Skeletal muscle tissue (tissue), 4 donors: ENCODE results near the gene EIF6. TPM values are rescaled to one million over a fixed set of nuclear protein-coding genes. Genes with fewer than 3 reads are reported as not detected.
A peak's percentile ranks its signal among the peaks of the same experiment; 100 is the strongest.

Source experiments
- H3K27ac ChIP-seq: one replicate; pipeline ENCODE4 v1.7.0; 2013; ENCODE audit warnings: mild to moderate bottlenecking, low read depth, low read length, inconsistent platforms
- H3K27me3 ChIP-seq, 3 donors: one replicate each; pipeline ENCODE4 v1.7.0; 2013; ENCODE audit warnings: low read length in 3 of 3; ENCODE audit not compliant: control insufficient read depth in 3 of 3, insufficient read depth in 3 of 3
- H3K36me3 ChIP-seq, 3 donors: one replicate each; pipeline ENCODE4 v1.7.0; 2013; ENCODE audit warnings: low read length in 3 of 3; ENCODE audit not compliant: control insufficient read depth in 3 of 3, insufficient read depth in 3 of 3
- H3K4me1 ChIP-seq, 3 donors: one replicate each; pipeline ENCODE4 v1.7.0; 2013; ENCODE audit warnings: low read length in 3 of 3, mild to moderate bottlenecking in 3 of 3; ENCODE audit not compliant: control insufficient read depth in 3 of 3, insufficient read depth in 3 of 3
- H3K4me3 ChIP-seq, 3 donors: one replicate each; pipeline ENCODE4 v1.7.0; 2013; ENCODE audit warnings: low read length in 3 of 3
- H3K9ac ChIP-seq, 3 donors: one replicate each; pipeline ENCODE4 v1.7.0; 2013; ENCODE audit warnings: low read length in 3 of 3, mild to moderate bottlenecking in 3 of 3, moderate library complexity in 2 of 3, low read depth in 1 of 3
- H3K9me3 ChIP-seq, 3 donors: one replicate each; pipeline ENCODE4 v1.7.0; 2013; ENCODE audit warnings: low read length in 3 of 3; ENCODE audit not compliant: control insufficient read depth in 3 of 3
- total RNA-seq: library from RNA; depleted of rRNA; stranded (reverse); fragments of >200 nt; gene quantifications from one replicate; pipeline ENCODE4 v1.2.3, GENCODE V29; 2014
- donor health status: Osteomylitis.

EIF6 gene
- total RNA-seq, 1 donor from 2014 or later = 74.1 TPM

GRCh38 chr20:35314816-35315631 is 30.5 kb upstream of the EIF6 start:
- H3K36me3 ChIP-seq = peaks cover 0 to 12% (median 5%) of the 10 kb centered on the region in 3 donors
- no peaks in the 10 kb centered on the region for H3K9me3 ChIP-seq
- H3K27ac ChIP-seq = no peak overlapping the region
- no peak overlapping the region for H3K9ac ChIP-seq
- H3K4me3 ChIP-seq = no peak overlapping the region
- peaks cover 8 to 22% (median 16%) of the 10 kb centered on the region in 3 donors for H3K4me1 ChIP-seq
- no peaks in the 10 kb centered on the region for H3K27me3 ChIP-seq

- no peaks in the 10 kb centered on the region for H3K9me3 ChIP-seq
- H3K27me3 ChIP-seq = no peaks in the 10 kb centered on the region
- H3K36me3 ChIP-seq = peaks cover 0 to 14% (median 5%) of the 10 kb centered on the region in 3 donors
- no peak overlapping the region for H3K27ac ChIP-seq
- H3K9ac ChIP-seq = no peak overlapping the region
- peaks cover 9 to 14% (median 11%) of the 10 kb centered on the region in 3 donors for H3K4me1 ChIP-seq
- no peak overlapping the region for H3K4me3 ChIP-seq
These were observed 27.7 kb upstream of the EIF6 start for GRCh38 chr20:35312318-35312717.

- peaks cover 9 to 19% (median 16%) of the 10 kb centered on the region in 3 donors for H3K4me1 ChIP-seq
- no peak overlapping the region for H3K9ac ChIP-seq
- peaks cover 0 to 14% (median 5%) of the 10 kb centered on the region in 3 donors for H3K36me3 ChIP-seq
- H3K4me3 ChIP-seq = no peak overlapping the region
- no peak overlapping the region for H3K27ac ChIP-seq
- H3K27me3 ChIP-seq = no peaks in the 10 kb centered on the region
- H3K9me3 ChIP-seq = no peaks in the 10 kb centered on the region
These were observed 27.2 kb upstream of the EIF6 start for GRCh38 chr20:35311822-35312221.

GRCh38 chr20:35311409-35311808 is 26.8 kb upstream of the EIF6 start:
- Histone ChIP-seq H3K9ac (no peak overlapping the region), H3K27ac (no peak overlapping the region), H3K4me1 (peaks cover 9 to 23% (median 20%) of the 10 kb centered on the region in 3 donors), H3K9me3 (no peaks in the 10 kb centered on the region), H3K27me3 (no peaks in the 10 kb centered on the region), H3K4me3 (no peak overlapping the region), H3K36me3 (peaks cover 0 to 14% (median 7%) of the 10 kb centered on the region in 3 donors)

GRCh38 chr20:35307666-35308653 is 23.4 kb upstream of the EIF6 start:
- H3K4me1 ChIP-seq = peaks cover 11 to 50% (median 38%) of the 10 kb centered on the region in 3 donors
- H3K27me3 ChIP-seq = no peaks in the 10 kb centered on the region
- H3K27ac ChIP-seq = peak overlapping the region; percentile 74
- H3K4me3 ChIP-seq = no peak overlapping the region
- H3K9me3 ChIP-seq = no peaks in the 10 kb centered on the region
- peaks cover 0 to 11% (median 7%) of the 10 kb centered on the region in 3 donors for H3K36me3 ChIP-seq
- H3K9ac ChIP-seq = peak overlapping the region in 2 of 3 donors; percentile 27 to 40

- H3K9ac ChIP-seq = peak overlapping the region in 1 of 3 donors; percentile 27
These were observed 22.5 kb upstream of the EIF6 start for GRCh38 chr20:35306931-35307517.

GRCh38 chr20:35305682-35306556 is 21.3 kb upstream of the EIF6 start:
- Histone ChIP-seq H3K9ac (peak overlapping the region in 1 of 3 donors; percentile 33), H3K27ac (peak overlapping the region; percentile 74), H3K4me3 (no peak overlapping the region)

More at GRCh38 chr20:35306931-35307517, 22.5 kb upstream of the EIF6 start:
- no peaks in the 10 kb centered on the region for H3K9me3 ChIP-seq
- H3K27me3 ChIP-seq = no peaks in the 10 kb centered on the region
- H3K36me3 ChIP-seq = peaks cover 0 to 7% (median 4%) of the 10 kb centered on the region in 3 donors
- H3K4me1 ChIP-seq = peaks cover 11 to 50% (median 38%) of the 10 kb centered on the region in 3 donors
- peak overlapping the region; percentile 74 for H3K27ac ChIP-seq
- H3K4me3 ChIP-seq = no peak overlapping the region

GRCh38 chr20:35304956-35305355 is 20.4 kb upstream of the EIF6 start:
- H3K36me3 ChIP-seq = peaks cover 0 to 7% (median 4%) of the 10 kb centered on the region in 3 donors
- H3K27me3 ChIP-seq = no peaks in the 10 kb centered on the region
- H3K9ac ChIP-seq = peak overlapping the region in 2 of 3 donors; percentile 8 to 54
- no peak overlapping the region for H3K4me3 ChIP-seq
- no peaks in the 10 kb centered on the region for H3K9me3 ChIP-seq
- H3K4me1 ChIP-seq = peaks cover 11 to 50% (median 38%) of the 10 kb centered on the region in 3 donors
- H3K27ac ChIP-seq = peak overlapping the region; percentile 74

More at GRCh38 chr20:35305682-35306556, 21.3 kb upstream of the EIF6 start:
- H3K27me3 ChIP-seq = no peaks in the 10 kb centered on the region
- peaks cover 11 to 50% (median 38%) of the 10 kb centered on the region in 3 donors for H3K4me1 ChIP-seq
- H3K36me3 ChIP-seq = peaks cover 0 to 7% (median 4%) of the 10 kb centered on the region in 3 donors
- no peaks in the 10 kb centered on the region for H3K9me3 ChIP-seq
